ENCODE measurements around the gene CCDC88C. TPM values are rescaled to one million over a fixed set of nuclear protein-coding genes. Genes with fewer than 3 reads are reported as not detected.

The CCDC88C gene
- total RNA-seq, 6 experiments from 2014 or later = 0.09 to 0.61 (median 0.19) TPM; not detected in 3

- Mint-ChIP-seq H3K36me3 (ENCODE audit: low read depth) (no peaks in the 10 kb centered on the region), H3K4me1 (ENCODE audit: low read depth) (no peaks in the 10 kb centered on the region), H3K9me3 (no peaks in the 10 kb centered on the region), H3K4me3 (no peak overlapping the region), H3K27me3 (ENCODE audit: insufficient read depth) (peaks cover 51% of the 10 kb centered on the region), H3K27ac (no peak overlapping the region)
- no peak for DNase-seq
- no peak for TF ChIP-seq CTCF (IDR thresholded peaks at IDR 0.05)
These were observed 82.2 kb downstream of the CCDC88C start for GRCh38 chr14:91335191-91336092.

GRCh38 chr14:91333650-91334039 is 84.0 kb downstream of the CCDC88C start:
- H3K27me3 Mint-ChIP-seq (ENCODE audit: insufficient read depth) = peaks cover 58% of the 10 kb centered on the region
- H3K9me3 Mint-ChIP-seq = no peaks in the 10 kb centered on the region
- no peak overlapping the region for H3K4me3 Mint-ChIP-seq
- no peak for DNase-seq
- no peaks in the 10 kb centered on the region for H3K4me1 Mint-ChIP-seq (ENCODE audit: low read depth)
- no peak overlapping the region for H3K27ac Mint-ChIP-seq
- no peaks in the 10 kb centered on the region for H3K36me3 Mint-ChIP-seq (ENCODE audit: low read depth)
- TF ChIP-seq CTCF (IDR thresholded peaks at IDR 0.05) = no peak

GRCh38 chr14:91332986-91333649 is 84.5 kb downstream of the CCDC88C start:
- peaks cover 57% of the 10 kb centered on the region for H3K27me3 Mint-ChIP-seq (ENCODE audit: insufficient read depth)
- no peak overlapping the region for H3K27ac Mint-ChIP-seq
- no peak overlapping the region for H3K4me3 Mint-ChIP-seq
- TF ChIP-seq CTCF (IDR thresholded peaks at IDR 0.05) = no peak
- H3K4me1 Mint-ChIP-seq (ENCODE audit: low read depth) = no peaks in the 10 kb centered on the region
- no peaks in the 10 kb centered on the region for H3K9me3 Mint-ChIP-seq
- no peaks in the 10 kb centered on the region for H3K36me3 Mint-ChIP-seq (ENCODE audit: low read depth)
- DNase-seq = no peak

GRCh38 chr14:91332171-91332985 is 85.2 kb downstream of the CCDC88C start:
- Mint-ChIP-seq H3K27ac (no peak overlapping the region), H3K4me3 (no peak overlapping the region), H3K36me3 (ENCODE audit: low read depth) (no peaks in the 10 kb centered on the region), H3K9me3 (no peaks in the 10 kb centered on the region), H3K4me1 (ENCODE audit: low read depth) (no peaks in the 10 kb centered on the region), H3K27me3 (ENCODE audit: insufficient read depth) (peaks cover 57% of the 10 kb centered on the region)
- TF ChIP-seq CTCF (IDR thresholded peaks at IDR 0.05) = no peak
- no peak for DNase-seq

- no peak overlapping the region for H3K4me3 Mint-ChIP-seq
These were observed 85.9 kb downstream of the CCDC88C start for GRCh38 chr14:91331721-91332120.

More at GRCh38 chr14:91331721-91332120, 85.9 kb downstream of the CCDC88C start:
- no peak for DNase-seq
- Mint-ChIP-seq H3K9me3 (no peaks in the 10 kb centered on the region), H3K36me3 (ENCODE audit: low read depth) (no peaks in the 10 kb centered on the region), H3K4me1 (ENCODE audit: low read depth) (no peaks in the 10 kb centered on the region), H3K27ac (no peak overlapping the region), H3K27me3 (ENCODE audit: insufficient read depth) (peaks cover 57% of the 10 kb centered on the region)
- no peak for TF ChIP-seq CTCF (IDR thresholded peaks at IDR 0.05)

Measured in HFFc6 (cell line).